KMS-11 (cell line): ENCODE results near the gene ARG2.
"Not testable (repeated sequence)": the region's sequence is repeated elsewhere in the genome, so short reads cannot be mapped to it uniquely, and the experiment has no call there.

Experiments used
- H2AFZ ChIP-seq: fragments of 200-600 bp; sonication (generic); 2 replicates; pipeline ENCODE4 v1.6.1; 2016; ENCODE audit warnings: antibody characterized with exemption, mixed run types, low read depth
- H3K27ac ChIP-seq: fragments of 200-600 bp; sonication (generic); 2 replicates; pipeline ENCODE4 v1.6.1; 2016; ENCODE audit warnings: mild to moderate bottlenecking, mixed run types
- H3K27me3 ChIP-seq: fragments of 200-600 bp; sonication (generic); 2 replicates; pipeline ENCODE4 v1.6.1; 2017; ENCODE audit warnings: mild to moderate bottlenecking, low read depth, mixed run types, moderate library complexity; ENCODE audit not compliant: insufficient read depth
- H3K36me3 ChIP-seq: fragments of 200-600 bp; sonication (generic); 2 replicates; pipeline ENCODE4 v1.6.1; 2017; ENCODE audit warnings: mild to moderate bottlenecking, mixed run types; ENCODE audit not compliant: insufficient read depth
- H3K4me1 ChIP-seq: fragments of 200-600 bp; sonication (generic); 2 replicates; pipeline ENCODE4 v1.6.1; 2016; ENCODE audit warnings: mild to moderate bottlenecking, low read depth, mixed run types; ENCODE audit not compliant: poor library complexity, severe bottlenecking
- H3K4me2 ChIP-seq: fragments of 200-600 bp; sonication (generic); 2 replicates; pipeline ENCODE4 v1.7.0; 2016; ENCODE audit warnings: mild to moderate bottlenecking, mixed run types
- H3K4me3 ChIP-seq: fragments of 200-600 bp; sonication (generic); IDR thresholded peaks from 2 replicates; pipeline ENCODE4 v1.6.1; 2017; ENCODE audit warnings: low read depth, low read length, mixed read lengths; ENCODE audit not compliant: insufficient read depth
- H3K79me2 ChIP-seq: fragments of 200-600 bp; sonication (generic); 2 replicates; pipeline ENCODE4 v1.6.1; 2016; ENCODE audit warnings: low read depth, mixed run types; ENCODE audit not compliant: insufficient read depth
- H3K9ac ChIP-seq: fragments of 200-600 bp; sonication (generic); 2 replicates; pipeline ENCODE4 v1.6.1; 2016; ENCODE audit warnings: mild to moderate bottlenecking, mixed run types
- H4K20me1 ChIP-seq: fragments of 200-600 bp; sonication (generic); 2 replicates; pipeline ENCODE4 v1.6.1; 2016; ENCODE audit warnings: mild to moderate bottlenecking, mixed run types; ENCODE audit not compliant: insufficient read depth
- CTCF ChIP-seq: fragments of 200-600 bp; sonication (generic); conservative IDR thresholded peaks from 2 replicates; pipeline ENCODE4 v1.6.1; 2017; ENCODE audit warnings: low read depth, mild to moderate bottlenecking, antibody characterized with exemption, low read length, moderate library complexity, mixed read lengths

ARG2 gene

GRCh38 chr14:67623114-67623513 lies 3.4 kb downstream of the ARG2 start:
- Histone ChIP-seq H3K9ac (no peak overlapping the region), H3K27me3 (no peaks in the 10 kb centered on the region; the same call in 1 of the 2 replicates), H3K4me3 (no peak overlapping the region), H3K79me2 (no peaks in the 10 kb centered on the region), H3K4me2 (no peak overlapping the region), H3K4me1 (peaks cover 16% of the 10 kb centered on the region), H3K27ac (no peak overlapping the region), H2AFZ (no peak overlapping the region), H4K20me1 (no peaks in the 10 kb centered on the region), H3K36me3 (no peaks in the 10 kb centered on the region)
- TF ChIP-seq CTCF: no peak

- not testable (repeated sequence) for H2AFZ ChIP-seq, H3K27me3 ChIP-seq, H3K4me1 ChIP-seq, H3K79me2 ChIP-seq, H3K9ac ChIP-seq, H3K4me3 ChIP-seq, H3K27ac ChIP-seq, H3K36me3 ChIP-seq, H4K20me1 ChIP-seq, H3K4me2 ChIP-seq
Measured at GRCh38 chr14:67626131-67626530, 6.4 kb downstream of the ARG2 start.

GRCh38 chr14:67627519-67627918 lies 7.8 kb downstream of the ARG2 start:
- Histone ChIP-seq H3K9ac (no peak overlapping the region), H3K27ac (no peak overlapping the region), H3K4me3 (no peak overlapping the region), H4K20me1 (no peaks in the 10 kb centered on the region), H3K27me3 (no peaks in the 10 kb centered on the region), H3K4me1 (peaks cover 7% of the 10 kb centered on the region), H3K36me3 (no peaks in the 10 kb centered on the region), H3K79me2 (no peaks in the 10 kb centered on the region), H3K4me2 (no peak overlapping the region), H2AFZ (no peak overlapping the region)
- TF ChIP-seq CTCF: no peak

- H3K79me2 ChIP-seq: no peaks in the 10 kb centered on the region
- no peaks in the 10 kb centered on the region for H3K4me1 ChIP-seq
- H3K9ac ChIP-seq: no peak overlapping the region
- no peak overlapping the region for H3K4me3 ChIP-seq
- H3K27ac ChIP-seq: no peak overlapping the region
- no peaks in the 10 kb centered on the region for H4K20me1 ChIP-seq
- H3K4me2 ChIP-seq: no peak overlapping the region
- no peak overlapping the region for H2AFZ ChIP-seq
- no peaks in the 10 kb centered on the region for H3K27me3 ChIP-seq
- no peaks in the 10 kb centered on the region for H3K36me3 ChIP-seq
- no peak for TF ChIP-seq CTCF
Measured at GRCh38 chr14:67630186-67630585, 10.5 kb downstream of the ARG2 start.

GRCh38 chr14:67630938-67631337 lies 11.2 kb downstream of the ARG2 start:
- Histone ChIP-seq H2AFZ (no peak overlapping the region), H4K20me1 (no peaks in the 10 kb centered on the region), H3K4me3 (no peak overlapping the region), H3K79me2 (no peaks in the 10 kb centered on the region), H3K27me3 (no peaks in the 10 kb centered on the region), H3K36me3 (no peaks in the 10 kb centered on the region), H3K4me1 (peaks cover 3% of the 10 kb centered on the region), H3K9ac (no peak overlapping the region), H3K4me2 (no peak overlapping the region), H3K27ac (no peak overlapping the region)
- no peak for TF ChIP-seq CTCF
